B cell (primary cell): Measurements from ENCODE around the gene TOP1.

ENCODE experiments used
- CTCF ChIP-seq: fragments of 200-600 bp; IDR thresholded peaks from one replicate; pipeline ENCODE4 v1.8.0; 2022; ENCODE audit warnings: antibody characterized with exemption, mild to moderate bottlenecking
- EZH2 ChIP-seq: IDR thresholded peaks from 2 replicates; pipeline ENCODE4 v1.6.1; 2012; ENCODE audit warnings: borderline replicate concordance, low read depth, mild to moderate bottlenecking, moderate library complexity, low read length; ENCODE audit not compliant: insufficient read depth, poor library complexity, severe bottlenecking

DNA sequence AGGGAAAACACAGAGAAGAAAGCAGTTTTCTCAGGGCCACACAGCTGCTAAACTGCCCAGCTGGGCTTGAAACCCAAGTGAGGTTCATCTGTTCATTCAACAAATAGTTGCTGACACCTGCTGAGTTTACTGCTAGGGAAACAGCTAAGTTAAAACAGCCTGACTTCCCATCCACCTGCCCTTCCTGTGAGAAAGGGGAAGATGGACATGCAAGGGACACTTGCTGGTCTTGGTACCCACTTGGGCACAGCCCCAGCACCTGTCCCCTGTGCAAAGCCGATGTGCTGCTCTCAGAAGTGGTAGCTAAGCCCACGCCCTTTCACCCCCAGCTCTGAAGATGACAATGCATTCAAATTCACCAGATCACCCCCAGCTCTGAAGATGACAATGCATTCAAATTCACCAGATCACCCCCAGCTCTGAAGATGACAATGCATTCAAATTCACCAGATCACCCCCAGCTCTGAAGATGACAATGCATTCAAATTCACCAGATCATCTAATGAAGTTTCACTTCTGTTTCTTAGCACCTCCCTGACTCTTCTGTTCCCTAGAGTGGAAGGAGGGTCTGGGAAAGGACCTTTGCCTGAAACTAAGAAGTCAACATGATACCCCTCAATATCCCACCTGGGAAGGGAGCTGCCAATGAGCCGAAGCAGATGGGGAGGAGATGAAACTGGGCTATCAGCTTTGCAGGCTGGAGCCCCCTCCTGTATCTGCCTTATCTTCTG, 46.0 kb upstream of the TOP1 start:
- TF ChIP-seq CTCF (no peak), EZH2 (no peak)
